OCI-LY3 (cell line): ENCODE results near the gene RAP2A.

Experiments used
- EZH2phosphoT487 ChIP-seq: fragments of 200-600 bp; shearing (Covaris generic); IDR thresholded peaks from 2 replicates; pipeline ENCODE4 v1.6.1; 2018; ENCODE audit warnings: antibody characterized with exemption, mixed run types, low read depth
- TF ChIP-seq, protein P1 (sequence below): fragments of 200-600, 300-600 bp; sonication (generic); IDR thresholded peaks from 2 replicates; pipeline ENCODE4 v1.5.1; 2014; ENCODE audit warnings: antibody characterized with exemption, low read length, low read depth

DNA sequence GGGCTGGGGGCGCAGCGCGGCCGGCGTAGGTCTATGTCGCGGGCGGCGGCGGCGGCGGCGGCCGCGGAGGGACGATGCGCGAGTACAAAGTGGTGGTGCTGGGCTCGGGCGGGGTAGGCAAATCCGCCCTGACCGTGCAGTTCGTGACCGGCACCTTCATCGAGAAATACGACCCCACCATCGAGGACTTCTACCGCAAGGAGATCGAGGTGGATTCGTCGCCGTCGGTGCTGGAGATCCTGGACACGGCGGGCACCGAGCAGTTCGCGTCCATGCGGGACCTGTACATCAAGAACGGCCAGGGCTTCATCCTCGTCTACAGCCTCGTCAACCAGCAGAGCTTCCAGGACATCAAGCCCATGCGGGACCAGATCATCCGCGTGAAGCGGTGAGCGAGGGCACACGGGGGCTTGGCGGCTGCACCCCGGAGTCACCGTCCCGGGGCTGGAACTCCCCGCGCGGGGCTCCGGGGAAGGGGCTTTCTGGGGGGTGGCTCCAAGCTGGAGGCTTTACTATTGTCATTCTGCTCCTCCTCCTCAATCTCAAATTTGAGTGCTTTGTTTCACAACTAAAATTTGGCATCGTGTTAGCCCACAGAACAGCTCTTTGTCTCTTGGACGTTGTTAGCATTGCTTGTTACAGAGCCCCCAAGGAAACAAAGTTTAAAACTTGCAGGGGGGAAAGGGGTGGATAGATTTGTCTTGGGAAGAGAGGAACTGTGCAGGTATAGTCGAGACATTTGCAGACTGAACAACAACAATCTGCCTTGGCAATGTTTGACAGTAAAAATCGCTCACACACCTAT is 630 bp downstream of the RAP2A start:
- TF ChIP-seq, protein P1, sequence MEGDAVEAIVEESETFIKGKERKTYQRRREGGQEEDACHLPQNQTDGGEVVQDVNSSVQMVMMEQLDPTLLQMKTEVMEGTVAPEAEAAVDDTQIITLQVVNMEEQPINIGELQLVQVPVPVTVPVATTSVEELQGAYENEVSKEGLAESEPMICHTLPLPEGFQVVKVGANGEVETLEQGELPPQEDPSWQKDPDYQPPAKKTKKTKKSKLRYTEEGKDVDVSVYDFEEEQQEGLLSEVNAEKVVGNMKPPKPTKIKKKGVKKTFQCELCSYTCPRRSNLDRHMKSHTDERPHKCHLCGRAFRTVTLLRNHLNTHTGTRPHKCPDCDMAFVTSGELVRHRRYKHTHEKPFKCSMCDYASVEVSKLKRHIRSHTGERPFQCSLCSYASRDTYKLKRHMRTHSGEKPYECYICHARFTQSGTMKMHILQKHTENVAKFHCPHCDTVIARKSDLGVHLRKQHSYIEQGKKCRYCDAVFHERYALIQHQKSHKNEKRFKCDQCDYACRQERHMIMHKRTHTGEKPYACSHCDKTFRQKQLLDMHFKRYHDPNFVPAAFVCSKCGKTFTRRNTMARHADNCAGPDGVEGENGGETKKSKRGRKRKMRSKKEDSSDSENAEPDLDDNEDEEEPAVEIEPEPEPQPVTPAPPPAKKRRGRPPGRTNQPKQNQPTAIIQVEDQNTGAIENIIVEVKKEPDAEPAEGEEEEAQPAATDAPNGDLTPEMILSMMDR: no peak
- TF ChIP-seq EZH2phosphoT487: no peak
